Heart left ventricle (tissue), 13 donors: ENCODE data around the gene SAMD13.

Source experiments
- POLR2A ChIP-seq, 2 donors: fragments of 450-650 bp; IDR thresholded peaks; one replicate each; pipeline ENCODE4 v1.6.1; 2017; ENCODE audit warnings: antibody characterized with exemption in 2 of 2, mild to moderate bottlenecking in 2 of 2, moderate library complexity in 2 of 2
- TF ChIP-seq, protein P1 (sequence below), 12 donors: fragments of 200-600 bp; sonication (generic) in 4 of 12; IDR thresholded peaks; one replicate each; pipeline versions ENCODE4 v1.5.0 to v1.8.0; 2018 to 2022; ENCODE audit warnings: antibody characterized with exemption in 12 of 12, mild to moderate bottlenecking in 5 of 12
- donor health status: ischemic (EF 13 %, LVEDD 7.1; RV severe dilation, severe dysfunction).
- donor health status: DM: no; HTN: yes; CAD: no.
- donor health status: DM: no; HTN: no; CAD: no.
- donor health status: ischemic (EF 25% LVEDD 6.9; RV normal size, moderate dysfunction).
- donor health status: ischemic (EF 25% LVEDD 5.7; RV mildly dilated, moderate dysfunction).
- donor health status: ischemic (EF 35%, LVEDD 5.7; RV mildly dilated, moderate dysfunction).
- donor health status: nonischemic (EF 11% LVEDD 7.7; RV severe dilation, severe dysfunction).
- donor health status: DM: yes; HTN: yes; CAD: no.
- donor health status: PGD.
- donor health status: ischemic (EF 29% LVEDD 5.4; RV normal size, mild dysfunction).
- donor health status: nonischemic (EF 23%, LVEDD 6.1; RV moderate dilation, normal function).

GRCh38 chr1:84385347-84385746 lies 83.8 kb downstream of the SAMD13 start:
- TF ChIP-seq, protein P1, sequence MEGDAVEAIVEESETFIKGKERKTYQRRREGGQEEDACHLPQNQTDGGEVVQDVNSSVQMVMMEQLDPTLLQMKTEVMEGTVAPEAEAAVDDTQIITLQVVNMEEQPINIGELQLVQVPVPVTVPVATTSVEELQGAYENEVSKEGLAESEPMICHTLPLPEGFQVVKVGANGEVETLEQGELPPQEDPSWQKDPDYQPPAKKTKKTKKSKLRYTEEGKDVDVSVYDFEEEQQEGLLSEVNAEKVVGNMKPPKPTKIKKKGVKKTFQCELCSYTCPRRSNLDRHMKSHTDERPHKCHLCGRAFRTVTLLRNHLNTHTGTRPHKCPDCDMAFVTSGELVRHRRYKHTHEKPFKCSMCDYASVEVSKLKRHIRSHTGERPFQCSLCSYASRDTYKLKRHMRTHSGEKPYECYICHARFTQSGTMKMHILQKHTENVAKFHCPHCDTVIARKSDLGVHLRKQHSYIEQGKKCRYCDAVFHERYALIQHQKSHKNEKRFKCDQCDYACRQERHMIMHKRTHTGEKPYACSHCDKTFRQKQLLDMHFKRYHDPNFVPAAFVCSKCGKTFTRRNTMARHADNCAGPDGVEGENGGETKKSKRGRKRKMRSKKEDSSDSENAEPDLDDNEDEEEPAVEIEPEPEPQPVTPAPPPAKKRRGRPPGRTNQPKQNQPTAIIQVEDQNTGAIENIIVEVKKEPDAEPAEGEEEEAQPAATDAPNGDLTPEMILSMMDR (IDR thresholded peaks at IDR 0.05), result no peak
- TF ChIP-seq POLR2A (IDR thresholded peaks at IDR 0.05), result no peak
